GM19240 (cell line): ENCODE measurements around the gene MOB2.

Source experiments
- DNase-seq: peaks from one replicate; pipeline ENCODE4 v3.0.0; 2011; ENCODE audit warnings: low spot score; ENCODE audit not compliant: insufficient read length

The MOB2 gene

DNA sequence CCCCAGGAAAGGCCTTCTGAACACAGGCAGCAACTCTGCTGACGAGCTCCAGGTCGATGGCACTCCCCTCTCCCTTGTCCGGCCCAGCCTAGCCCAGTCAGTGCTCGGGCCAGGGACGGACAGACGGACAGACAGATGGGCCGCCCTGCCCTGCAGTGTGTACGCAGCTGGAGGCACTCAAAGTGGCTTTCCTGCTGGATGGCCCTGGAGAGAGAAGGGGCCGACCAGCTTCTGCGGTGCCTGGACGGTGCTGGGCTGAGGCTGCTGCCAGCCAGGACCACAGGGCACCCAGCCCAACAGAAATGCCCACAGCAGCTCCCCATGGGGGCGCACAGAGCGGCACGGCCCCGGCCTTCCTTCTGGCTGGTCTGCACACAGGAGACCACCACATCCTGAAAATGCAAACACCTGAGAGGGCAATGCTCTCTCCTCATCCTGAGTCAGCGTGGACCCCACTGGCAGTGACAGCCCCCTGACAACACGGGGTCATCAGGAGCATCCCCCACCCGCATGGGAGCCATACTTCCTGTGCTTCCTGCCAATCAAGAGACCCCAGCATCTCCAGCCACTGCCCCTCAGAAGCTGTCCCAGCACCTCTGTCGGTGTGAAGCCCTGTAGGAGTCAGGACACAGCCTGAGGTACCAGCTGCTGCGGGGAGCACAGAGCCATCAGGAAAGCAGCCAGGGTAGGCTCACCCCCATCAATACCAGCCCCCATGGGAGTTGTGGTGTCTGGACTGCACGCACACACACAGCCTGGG is 692 bp upstream of the MOB2 start:
- DNase-seq = no peak

DNA sequence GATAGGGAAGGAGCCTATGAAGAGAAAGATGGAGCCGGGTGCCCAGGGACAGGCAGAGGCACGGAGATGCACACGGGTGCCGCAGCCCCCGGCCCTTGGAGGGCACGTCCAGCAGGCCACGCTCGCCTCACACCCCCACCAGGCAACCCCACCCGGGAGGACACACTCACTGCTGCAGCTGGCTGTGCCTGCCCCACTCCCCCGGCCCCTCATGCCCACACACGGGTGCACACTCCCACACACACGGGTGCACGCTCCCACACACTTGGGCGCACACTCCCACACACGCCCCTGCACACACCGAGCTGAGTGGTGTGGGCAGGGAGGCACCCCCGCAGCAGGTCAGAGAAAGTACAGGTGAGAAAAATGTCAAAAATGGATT is 1.1 kb downstream of the MOB2 start:
- DNase-seq = no peak

DNA sequence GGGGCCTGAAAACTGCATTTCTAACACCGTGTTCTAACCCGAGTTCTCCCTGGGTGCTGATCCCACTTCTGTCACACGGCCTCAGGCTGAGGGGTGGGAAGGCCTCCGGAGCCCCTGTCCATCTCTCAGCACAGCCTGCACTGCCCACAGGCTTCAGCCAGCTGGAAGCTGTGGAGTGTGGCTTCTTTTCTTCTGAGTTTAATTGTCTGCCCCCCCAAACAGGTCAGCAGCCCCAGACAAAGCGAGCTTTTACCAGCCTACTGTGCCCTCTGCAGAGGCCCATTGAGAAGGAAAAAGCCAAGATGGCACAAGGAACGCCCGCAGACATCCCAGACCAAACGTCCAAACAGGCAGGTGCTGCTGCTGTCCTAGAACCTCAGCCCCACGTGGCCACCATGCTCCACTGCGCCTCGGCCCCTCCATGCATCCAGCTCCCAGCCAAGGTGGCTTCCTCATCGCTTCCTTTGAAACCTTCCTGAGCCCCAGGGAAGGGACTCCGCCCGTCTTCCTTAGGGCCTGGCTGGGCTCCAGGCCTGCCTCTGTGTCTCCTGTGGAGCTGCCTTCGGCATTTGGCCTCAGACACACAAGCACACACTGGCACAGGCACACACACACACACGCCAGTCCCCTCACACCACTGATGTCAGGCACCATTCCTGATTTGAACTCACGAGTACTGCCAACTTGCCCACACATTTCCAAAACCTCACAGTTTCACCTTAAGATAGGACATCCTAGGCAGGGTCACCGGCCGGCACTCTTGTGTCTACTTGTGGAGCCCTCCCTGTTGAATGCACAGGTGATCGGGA is 1.7 kb downstream of the MOB2 start:
- DNase-seq = no peak

DNA sequence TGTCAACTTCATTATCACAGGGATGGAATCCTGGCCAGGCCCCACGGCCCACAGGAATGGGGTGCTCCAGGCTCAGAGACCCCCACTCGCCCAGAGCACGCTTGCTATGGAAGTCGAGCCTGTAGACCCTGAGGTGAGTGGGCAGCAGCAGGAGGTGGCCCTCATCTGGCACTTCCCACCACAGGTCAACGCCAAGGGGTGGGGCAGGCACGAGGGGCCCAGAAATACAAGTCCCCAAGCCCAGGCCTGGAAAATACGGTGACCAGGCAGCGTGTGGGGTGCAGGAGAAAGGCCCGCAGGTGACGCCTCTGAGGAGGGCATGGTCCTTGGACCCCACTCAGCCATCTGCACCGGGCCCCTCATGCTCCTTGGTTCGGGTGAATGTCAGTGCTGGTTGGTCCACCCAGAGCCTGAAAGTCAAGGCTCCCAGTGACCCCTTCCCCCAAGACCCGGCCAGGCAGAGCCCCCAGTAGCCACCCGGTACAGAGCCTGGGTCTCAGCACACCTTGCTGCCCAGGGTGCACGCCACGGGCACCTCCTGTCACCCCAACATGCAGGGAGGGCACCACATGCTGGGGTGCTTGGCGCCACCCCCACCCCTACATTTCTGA is 2.4 kb downstream of the MOB2 start:
- no peak for DNase-seq

DNA sequence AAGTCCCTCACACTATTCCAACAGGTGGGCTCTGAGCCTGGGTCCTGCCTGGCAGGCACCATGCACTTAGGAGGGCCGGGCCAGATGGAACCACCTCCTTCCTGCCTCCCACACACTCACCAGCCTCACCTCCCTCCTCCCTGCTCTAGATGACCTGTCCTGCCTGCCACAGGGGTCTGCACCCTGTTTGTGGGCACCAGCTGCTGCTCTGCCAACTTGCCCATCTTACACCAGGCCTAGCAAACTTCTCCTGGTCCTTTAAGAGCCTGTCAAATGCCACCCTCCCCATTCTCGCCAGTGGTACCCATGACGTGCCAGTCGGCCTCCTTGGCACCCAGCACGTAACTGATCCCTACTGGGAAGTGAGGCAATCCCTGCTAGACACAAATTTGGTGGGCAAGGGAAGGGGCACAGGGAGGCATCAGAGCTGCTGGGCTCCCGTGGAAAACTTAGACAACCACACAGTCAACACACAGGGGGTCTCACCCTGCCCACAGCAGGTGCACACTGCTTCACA is 3.1 kb downstream of the MOB2 start:
- no peak for DNase-seq

DNA sequence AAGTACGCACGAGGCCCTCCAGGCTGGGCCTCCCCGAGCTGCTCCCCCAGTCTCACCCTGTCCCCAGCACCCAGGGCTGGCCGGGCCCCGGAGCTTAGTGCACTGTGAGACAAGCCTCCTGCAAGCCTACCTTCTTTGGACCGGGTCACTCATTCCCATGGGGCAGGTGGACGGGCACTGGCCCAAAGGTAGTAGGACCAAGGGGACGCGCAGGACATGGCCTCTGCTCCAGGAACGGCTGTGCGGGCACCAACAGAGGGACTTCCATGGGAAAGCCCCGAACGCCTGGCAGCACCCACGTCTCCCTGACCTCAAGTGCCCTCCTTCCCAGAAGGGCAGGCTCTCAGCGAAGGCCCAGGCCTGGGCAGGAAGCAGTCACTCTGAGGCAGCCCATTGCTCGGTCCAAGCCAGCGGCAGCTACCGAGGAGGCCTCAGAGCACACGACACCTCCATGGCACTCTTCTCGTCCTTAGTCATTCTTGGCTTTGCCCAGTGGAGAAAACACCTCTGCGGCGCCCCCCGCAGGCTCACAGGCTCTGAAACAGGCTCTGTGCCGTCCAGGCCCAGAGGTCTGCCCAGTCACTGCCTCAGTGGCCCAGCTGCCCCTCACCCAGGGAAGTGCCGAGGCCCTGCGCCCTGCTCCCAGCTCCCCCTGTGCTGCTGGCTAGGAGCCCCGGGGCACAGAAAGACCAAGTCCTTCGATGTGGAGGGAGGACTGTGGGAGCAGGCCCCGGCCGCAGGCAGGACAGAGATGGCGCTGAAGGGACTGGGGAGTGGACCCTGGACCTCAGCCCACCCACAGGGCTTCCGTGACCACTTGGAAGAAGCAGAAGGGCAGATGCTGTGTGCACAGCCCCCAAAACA is 3.8 kb downstream of the MOB2 start:
- DNase-seq = no peak

DNA sequence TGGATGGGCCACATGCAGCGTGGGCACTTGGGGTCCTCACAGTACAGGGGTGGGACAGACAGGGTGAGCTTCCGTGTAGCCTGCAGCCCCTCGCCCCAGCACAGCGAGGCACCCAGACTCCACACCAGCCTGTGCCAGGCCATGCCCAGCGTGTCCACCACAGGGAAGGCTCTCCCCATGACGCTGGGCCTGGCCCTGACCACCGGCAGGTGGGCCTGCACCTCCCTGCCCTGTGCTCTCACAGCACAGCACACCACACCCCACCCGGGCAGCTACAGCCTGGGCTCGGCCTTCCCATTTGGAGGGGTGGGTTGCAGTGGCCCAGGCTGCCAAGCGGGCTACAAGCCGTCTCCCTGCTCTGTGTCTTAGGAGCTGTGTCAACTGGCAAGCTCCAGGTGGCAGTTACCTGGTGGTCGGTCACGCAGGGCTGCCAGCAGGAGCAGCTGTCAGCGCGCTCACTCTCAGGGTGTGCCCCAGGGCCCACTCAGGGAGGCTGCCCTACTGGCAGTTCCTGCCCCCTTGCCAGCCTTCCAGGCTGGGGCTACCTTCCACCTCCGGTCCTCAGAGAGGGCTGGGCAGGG is 4.6 kb downstream of the MOB2 start:
- DNase-seq = no peak

DNA sequence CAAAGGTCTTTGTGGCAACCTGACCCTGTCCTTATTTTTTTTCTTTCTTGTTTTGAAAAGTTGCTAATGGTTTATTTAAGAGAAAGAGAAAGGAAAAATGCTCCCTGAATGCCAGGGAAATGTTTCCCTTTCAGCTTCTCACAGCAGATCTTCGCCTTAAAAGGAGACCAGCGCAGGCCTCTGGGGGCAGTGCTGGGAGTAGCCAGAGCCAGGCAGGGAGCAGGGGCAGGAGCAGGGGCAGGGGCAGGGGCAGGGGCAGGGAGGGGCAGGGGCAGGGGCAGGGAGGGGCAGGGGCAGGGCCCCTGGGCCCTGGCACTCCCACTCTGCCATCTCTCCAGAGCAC is 5.1 kb downstream of the MOB2 start:
- DNase-seq = no peak

DNA sequence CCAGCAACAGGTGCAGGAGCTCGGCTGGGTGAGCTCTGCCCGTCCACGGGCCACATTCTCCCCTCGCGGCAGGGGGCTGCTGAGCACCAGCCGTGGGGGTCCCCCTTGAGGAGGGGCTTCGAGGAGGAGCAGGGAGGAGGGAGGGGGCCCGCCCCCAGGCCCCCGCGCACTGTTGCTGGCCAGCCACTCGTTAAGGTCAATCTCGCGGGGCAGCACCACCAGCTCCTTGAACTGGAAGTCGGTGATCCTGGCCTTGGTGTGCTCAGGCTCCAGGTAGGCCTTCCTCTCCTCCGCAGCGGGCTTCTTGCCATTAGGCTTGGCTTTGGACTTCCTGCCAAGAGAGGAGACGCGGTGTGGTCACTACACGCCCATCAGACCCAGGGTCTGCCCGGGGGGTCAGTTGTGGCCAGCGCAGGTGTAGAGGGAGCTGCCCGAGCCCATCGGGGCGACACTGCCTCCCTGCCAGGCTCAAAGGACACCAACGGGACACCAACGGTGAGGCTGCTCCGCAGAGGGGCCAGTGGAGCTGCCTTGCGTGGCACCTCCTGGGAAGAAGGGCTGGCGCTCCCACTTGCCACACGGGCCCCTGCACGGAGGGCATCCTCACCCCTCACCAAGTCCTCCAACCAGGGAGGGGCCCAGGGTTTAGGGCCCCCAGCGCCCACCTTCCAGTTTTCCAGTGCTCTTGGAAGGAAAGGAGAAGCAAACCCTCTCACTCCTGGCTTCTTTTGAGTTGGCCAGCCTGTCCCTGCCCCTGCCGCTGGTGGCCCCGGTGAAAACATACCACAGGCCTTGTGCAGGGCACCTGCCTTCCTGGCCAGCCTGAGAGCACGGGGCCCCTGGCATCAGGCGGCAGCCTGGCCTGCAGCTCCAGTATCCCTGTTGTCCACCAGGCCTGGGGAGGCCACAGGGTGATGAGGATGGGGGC is 5.8 kb downstream of the MOB2 start:
- DNase-seq = no peak

DNA sequence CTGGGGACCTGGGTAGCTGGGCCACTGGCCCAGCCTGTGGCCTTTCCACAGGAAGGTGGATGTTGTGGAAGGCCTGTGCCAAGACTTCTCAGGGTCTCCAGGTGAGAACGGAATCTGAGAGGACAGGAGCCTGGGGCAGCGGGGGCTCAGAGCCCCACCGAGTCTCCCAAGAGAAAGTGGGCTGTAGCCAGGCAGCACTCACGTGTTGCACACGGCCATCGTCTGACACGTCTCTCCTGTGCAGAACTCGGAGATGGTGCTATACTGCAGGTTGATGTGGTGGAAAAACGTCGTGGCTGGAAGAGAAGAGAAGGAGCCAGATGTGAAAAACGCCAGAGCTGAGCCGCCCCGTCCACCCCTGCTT is 6.4 kb downstream of the MOB2 start:
- no peak for DNase-seq

DNA sequence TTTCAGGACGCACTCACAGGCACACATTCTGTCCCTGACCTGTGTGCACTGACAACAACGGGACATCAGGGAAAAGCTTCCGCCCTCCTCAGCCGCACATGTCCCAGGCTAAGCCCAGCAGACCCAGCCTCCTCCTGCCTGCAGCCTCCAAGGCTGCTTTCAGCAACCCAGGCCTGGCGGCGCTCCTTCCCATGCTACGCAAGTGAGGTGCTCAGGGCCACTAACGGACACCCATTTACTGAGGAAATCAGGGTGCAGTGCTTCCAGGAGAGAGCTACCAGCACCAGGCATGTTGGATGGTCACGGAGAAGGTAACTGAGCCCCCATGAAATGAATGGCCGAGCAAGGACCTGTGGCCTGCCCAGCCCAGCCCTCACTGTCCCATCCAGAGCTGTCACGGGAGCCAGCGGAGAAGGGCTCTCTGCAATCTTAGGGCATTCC is 6.9 kb downstream of the MOB2 start:
- no peak for DNase-seq

DNA sequence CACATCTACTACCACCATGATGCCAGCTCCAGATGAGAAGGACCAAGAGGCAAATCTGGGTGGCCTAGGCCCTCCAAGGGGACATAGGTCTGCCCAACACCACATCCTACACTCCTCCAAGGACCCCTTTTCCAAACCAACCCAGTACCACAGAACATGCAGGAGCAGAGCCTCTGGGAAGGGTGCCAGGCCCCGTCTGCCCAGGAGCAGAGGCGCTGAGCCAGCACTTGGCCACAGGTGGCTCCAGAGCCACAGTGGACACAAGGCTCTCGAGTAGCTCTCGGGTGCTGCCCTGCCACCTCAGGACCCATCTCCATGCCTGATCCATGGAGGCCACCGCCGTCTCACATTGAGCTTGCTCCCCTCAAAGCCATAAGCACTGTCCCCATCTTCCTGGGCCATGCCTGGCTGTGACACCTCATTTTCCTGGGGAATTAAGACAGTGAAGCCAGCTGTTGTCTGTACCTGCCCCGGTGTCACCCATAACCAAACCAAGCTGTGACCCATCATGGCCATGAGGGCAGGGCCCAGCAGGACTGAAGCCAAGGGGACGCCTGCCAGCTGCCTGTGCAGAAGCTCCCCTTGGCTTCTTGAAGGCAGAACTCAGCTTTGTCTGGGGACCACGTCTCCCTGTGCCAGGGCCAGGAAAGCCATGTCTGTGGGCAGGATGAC is 7.4 kb downstream of the MOB2 start:
- no peak for DNase-seq

DNA sequence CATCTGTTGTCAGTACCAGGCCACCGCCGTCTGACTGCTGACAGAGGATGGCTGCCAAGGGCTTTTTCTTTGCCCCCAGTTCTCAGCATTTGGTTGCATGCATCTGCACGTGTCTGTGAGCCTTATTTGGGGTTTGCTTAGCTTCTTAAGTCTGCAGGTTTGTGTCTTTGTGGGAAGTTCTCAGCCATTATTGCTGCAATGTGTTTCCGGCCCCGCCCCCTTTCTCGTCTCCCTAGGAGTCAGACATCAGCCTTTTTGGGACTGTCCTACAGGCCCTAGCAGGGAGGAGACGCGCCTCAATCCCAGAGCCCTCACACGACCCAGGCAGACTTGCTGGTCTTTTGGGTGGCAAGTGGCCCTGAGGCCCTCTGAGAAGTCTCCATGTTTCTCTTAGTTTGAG is 8.0 kb downstream of the MOB2 start:
- no peak for DNase-seq

DNA sequence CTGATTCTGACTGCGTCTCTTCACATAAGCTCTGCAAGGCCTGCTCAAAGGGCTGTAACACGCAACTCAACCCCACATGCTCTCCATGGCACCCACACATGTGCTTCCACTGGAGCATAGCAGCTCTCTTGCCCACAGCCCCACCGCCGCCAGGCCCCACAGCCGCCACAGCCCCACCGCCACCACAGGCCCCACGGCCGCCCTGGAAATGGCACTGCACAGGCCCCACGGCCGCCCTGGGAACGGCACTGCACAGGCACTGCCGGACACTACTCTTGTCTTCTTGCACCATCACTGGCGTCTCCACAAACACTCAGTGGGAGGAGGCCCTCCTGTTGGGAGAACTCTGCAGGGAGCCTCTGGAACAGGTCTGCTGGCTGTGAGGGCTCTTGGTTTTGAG is 8.6 kb downstream of the MOB2 start:
- DNase-seq = no peak

DNA sequence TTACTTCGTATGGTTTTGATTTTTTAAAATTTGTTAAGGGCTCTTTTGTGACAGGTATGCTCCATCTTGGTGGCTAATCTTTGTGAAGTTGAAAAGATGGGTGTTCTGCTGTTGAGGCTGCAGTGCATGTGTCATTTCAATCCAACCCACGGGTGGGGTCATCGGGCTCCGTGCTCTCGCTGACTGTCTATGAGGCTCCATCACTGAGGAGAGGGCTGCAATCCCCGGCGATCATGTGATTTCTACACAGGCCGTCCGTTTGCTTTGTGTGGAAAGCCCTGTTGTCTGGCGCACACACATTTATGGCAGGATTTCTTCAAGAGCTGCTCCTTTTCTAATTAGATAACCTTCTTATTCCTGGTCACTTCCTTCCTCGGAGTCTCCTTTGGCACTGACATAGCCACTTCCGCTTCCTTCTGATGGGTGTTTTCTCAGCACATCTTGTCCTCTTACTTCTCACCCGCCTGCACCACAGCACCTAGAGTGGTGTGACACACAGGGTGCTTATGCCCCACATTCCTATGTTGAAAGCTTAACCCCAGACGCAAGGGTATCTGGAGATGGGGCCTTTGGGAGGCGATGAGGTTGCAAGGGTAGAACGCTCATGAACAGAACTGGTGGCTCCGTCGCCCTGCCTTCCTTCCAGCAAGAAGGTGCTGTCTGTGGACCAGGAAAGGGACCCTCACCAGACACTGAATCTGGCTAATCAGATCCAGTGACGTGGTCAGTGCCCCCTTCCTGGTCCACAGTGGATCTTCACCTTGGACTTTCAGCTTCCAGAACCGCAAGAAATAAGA is 9.4 kb downstream of the MOB2 start:
- DNase-seq = no peak

DNA sequence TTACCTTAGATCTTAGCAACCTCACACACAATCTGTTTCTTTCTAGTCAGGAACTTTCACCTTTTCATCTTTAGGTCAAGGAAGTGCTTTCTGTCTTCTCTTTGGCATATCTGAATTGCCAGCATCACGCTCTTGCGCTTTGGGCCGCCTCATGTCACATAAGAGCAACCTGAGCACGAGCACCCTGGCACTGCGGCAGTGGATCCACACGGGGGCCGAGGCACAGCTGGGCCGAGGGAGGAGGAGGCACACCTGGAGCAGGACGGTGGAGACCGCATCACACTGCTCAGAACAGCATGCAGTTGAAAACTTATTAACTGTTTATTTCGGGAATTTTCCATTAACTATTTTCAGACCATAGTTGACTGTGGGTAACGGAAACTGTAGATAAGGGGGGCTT is 10.7 kb downstream of the MOB2 start:
- DNase-seq = no peak

DNA sequence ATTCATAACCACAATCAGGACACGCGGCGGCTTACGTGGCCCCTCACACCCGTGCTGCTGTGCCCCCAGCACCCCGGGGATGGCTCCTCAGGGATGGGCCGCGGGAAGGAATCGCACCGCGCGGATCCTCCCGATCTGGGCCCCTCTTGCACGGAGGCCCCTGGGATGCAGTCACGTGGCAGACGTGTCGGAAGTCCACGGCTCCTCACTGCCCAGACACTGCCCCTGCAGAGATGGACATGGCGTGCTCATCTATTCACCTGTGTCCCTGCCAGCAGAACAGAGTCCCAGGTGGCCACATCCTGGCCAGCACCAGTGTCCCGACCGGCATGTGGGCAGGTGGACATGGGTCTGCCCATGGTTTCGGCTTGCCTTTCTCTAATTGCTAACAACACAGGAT is 12.8 kb downstream of the MOB2 start:
- no peak for DNase-seq

DNA sequence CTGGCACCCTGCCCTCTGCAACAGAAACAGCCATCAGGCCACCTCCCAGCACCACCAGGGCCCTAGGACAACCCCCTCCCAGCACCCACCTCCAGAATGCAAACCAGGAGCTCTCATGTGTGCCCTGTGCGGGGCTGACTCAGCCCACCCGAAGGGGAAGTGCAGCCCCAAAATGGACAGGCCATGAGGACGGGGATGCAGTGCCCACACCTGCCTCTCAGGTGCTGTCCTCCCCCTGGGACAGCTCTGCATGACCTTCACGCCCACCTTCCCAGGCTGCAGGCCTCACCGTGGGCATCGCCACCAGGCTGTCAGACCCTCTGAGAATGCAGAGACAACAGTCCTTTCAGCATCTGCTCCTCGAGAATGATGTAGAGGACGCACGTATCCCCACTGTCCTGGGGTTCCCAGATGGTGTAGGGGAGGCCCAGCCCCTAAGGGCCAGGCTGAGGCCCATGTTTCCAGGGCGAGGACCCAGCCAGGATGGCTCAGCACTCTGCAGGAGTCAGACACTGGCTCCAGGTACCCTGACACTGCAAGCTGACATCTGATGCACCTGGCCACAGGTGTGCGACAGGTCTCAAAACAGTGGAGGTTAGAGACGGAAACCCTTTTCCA is 13.5 kb downstream of the MOB2 start:
- DNase-seq = no peak
